ENCODE data around the gene SELENOF.
A peak's percentile ranks its signal among the peaks of the same experiment; 100 is the strongest.

The SELENOF gene

DNA sequence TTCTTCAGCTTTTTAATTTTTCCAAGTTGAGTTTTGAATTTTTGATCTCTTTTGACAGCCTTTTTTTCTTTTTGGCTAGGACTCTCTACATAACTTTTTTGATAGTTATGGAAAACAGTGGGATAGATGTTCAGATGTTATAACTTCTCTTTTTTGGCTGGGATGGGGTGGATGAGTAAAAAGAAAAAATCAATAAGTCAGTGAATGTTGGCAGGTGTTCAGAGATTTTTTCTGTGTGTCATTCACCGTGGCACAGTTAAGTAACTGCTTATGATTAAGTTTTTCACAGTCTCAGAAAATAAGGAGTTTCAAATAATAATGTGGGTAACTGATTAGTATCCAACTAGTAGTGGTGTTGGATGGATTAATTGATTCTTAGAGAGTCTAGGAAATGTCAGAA is 24.5 kb upstream of the SELENOF start:
- TF ChIP-seq CTCF (conservative IDR thresholded peaks at IDR 0.05; ENCODE audit: low read depth, low read length) = no peak
- no peak for DNase-seq (ENCODE audit: low read depth)
- H3K4me3 ChIP-seq (ENCODE audit: low read depth, low read length) = no peak overlapping the region

DNA sequence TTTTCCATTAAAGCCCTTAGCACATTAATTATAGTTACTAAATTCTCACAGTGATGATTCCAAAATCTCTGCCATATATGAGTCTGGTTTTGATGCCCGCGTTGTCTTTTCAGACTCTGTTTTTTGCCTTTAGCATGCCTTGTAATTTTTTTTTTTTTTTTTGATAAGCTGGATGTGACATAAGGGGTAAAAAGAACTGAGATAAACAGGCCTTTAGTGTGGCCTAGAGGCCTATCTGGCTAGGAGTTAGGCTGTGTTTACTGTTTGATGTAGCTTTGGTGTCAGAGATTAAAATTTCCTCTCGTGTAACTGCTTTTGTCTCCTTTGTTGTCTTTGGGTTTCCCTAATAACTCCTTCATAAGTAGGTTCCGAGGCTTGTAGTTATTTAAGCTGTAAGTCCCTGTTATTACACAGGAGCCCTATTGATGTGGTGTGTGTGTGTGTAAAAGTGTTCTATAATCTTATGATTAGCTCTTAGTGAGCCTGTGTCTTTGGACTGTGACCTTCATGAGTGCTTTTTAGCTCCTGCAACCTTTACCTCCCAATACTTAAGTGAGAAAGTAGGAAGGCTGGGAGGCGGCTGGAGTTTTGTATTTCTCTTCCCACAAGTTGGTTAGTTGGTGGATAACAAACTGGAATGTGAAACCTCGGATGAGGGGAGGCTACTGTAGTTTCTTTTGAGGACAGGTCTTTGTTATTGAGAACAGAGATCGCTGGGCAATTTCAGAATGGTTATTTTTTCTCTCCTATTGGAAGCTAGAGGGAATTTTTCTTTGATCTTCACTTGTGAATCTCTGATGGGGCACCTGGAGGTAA is 19.8 kb upstream of the SELENOF start:
- no peak for TF ChIP-seq CTCF (conservative IDR thresholded peaks at IDR 0.05; ENCODE audit: low read depth, low read length)
- H3K4me3 ChIP-seq (ENCODE audit: low read depth, low read length) = no peak overlapping the region
- no peak for DNase-seq (ENCODE audit: low read depth)

GRCh38 chr1:86933051-86933450 is 19.1 kb upstream of the SELENOF start:
- H3K4me3 ChIP-seq (ENCODE audit: low read depth, low read length) = no peak overlapping the region
- TF ChIP-seq CTCF (conservative IDR thresholded peaks at IDR 0.05; ENCODE audit: low read depth, low read length) = no peak
- DNase-seq (ENCODE audit: low read depth) = no peak

DNA sequence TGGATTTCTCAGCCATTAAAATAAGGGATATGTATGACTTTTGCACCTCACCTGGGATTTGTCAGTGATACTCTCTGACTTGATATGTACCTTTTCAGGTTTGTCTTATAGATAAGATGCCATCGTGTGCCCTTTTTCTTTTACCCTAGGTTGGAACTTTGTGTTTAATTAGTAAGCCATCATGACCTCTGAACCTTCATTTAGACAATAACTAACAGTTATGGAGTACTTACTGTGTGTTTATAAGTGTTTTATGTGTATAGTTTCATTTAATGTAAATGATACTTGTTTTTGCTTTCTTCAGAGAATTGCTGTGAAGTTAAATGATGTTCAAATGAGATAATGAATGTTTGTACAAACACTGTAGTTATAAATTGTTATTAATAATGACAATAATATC is 14.9 kb upstream of the SELENOF start:
- TF ChIP-seq CTCF (conservative IDR thresholded peaks at IDR 0.05; ENCODE audit: low read depth, low read length) = no peak
- no peak for DNase-seq (ENCODE audit: low read depth)
- H3K4me3 ChIP-seq (ENCODE audit: low read depth, low read length) = no peak overlapping the region

DNA sequence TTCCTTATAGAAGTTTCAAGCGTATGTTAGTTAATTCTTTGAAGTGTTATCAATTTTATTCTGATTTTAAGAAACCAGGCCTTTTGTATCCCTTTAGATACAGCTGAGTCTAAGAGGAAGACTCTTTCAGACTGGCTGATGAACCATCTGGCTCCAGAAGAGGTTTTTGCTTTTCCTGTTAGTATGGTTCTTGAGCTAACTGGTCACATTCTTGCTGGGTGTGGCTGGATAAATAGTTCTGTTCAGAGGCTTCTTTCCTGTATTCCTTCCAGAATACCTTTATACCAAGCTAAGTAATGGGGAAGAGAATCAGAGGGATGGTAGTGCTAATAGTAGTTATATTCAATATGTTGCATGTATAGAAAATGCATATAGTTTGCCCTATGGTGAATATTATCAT is 13.0 kb upstream of the SELENOF start:
- peak; percentile 17 for DNase-seq (ENCODE audit: low read depth)
- no peak overlapping the region for H3K4me3 ChIP-seq (ENCODE audit: low read depth, low read length)
- no peak for TF ChIP-seq CTCF (conservative IDR thresholded peaks at IDR 0.05; ENCODE audit: low read depth, low read length)

DNA sequence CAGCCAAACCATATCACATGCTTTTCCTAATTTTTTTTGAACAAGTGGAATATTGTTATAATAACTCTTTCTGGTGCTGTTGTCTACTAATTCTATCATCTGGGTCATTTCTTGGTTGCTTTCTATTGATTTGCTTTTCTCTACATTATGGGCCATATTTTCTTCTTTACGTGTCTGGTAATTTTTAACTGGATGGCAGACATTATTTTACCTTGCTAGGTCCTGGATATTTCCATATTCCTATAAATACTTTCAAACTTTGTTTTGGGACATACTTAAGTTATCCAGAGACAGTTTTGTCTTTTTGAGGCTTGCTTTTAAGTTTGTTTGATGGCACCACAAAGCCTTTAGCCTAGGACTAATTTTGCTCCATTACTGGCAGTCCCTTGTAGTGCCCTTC is 11.8 kb upstream of the SELENOF start:
- no peak overlapping the region for H3K4me3 ChIP-seq (ENCODE audit: low read depth, low read length)
- DNase-seq (ENCODE audit: low read depth) = no peak
- no peak for TF ChIP-seq CTCF (conservative IDR thresholded peaks at IDR 0.05; ENCODE audit: low read depth, low read length)

DNA sequence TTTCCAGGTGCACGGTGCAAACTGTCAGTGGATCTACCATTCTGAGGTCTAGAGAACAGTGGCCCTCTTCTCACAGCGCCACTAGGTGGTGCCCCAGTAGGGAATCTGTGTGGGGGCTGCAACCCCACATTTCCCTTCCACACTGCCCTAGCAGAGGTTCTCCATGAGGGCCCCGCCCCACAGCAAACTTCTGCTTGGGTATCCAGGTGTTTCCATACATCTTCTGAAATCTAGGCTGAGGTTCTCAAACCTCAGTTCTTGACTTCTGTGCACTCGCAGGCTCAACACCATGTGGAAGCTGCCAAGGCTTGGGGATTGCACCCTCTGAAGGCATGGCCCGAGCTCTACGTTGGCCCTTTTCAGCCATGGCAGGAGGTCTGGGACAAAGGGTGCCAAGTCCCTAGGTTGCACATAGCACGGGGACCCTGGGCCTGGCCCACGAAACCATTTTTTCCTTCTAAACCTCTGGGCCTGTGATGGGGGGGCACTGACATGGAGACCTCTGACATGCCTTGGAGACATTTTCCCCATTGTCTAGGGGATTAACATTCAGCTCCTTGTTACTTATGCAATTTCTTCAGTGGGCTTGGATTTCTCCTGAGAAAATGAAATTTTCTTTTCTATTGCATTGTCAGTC is 10.5 kb upstream of the SELENOF start:
- no peak overlapping the region for H3K4me3 ChIP-seq (ENCODE audit: low read depth, low read length)
- DNase-seq (ENCODE audit: low read depth) = no peak
- no peak for TF ChIP-seq CTCF (conservative IDR thresholded peaks at IDR 0.05; ENCODE audit: low read depth, low read length)

Data from choroid plexus epithelial cell (primary cell).